GM12878 (cell line): ENCODE data around the gene S100A12.

Experiments
- CHD1 ChIP-seq: IDR thresholded peaks from 2 replicates; pipeline ENCODE4 v1.6.1; 2012; ENCODE audit warnings: low read depth, low read length, improper control_type of control experiment
- POLR2AphosphoS5 ChIP-seq: IDR thresholded peaks from 2 replicates; pipeline ENCODE4 v1.6.1; 2011; ENCODE audit warnings: mild to moderate bottlenecking, low read length, inconsistent platforms

- TF ChIP-seq CHD1 (no peak), POLR2AphosphoS5 (no peak)
Observed at GRCh38 chr1:153394391-153394790, 19.0 kb upstream of the S100A12 start.
